GM12891 (cell line): ENCODE results near the gene KCTD4.

Source experiments
- PAX5 ChIP-seq: IDR thresholded peaks from 2 replicates; pipeline ENCODE4 v1.6.1; 2011; ENCODE audit warnings: low read length, moderate library complexity, mild to moderate bottlenecking; ENCODE audit not compliant: insufficient read depth, severe bottlenecking
- POLR2A ChIP-seq: IDR thresholded peaks from 2 replicates; pipeline ENCODE4 v1.6.1; 2011; ENCODE audit warnings: low read depth, low read length, control low read depth
- POLR2AphosphoS5 ChIP-seq: IDR thresholded peaks from 2 replicates; pipeline ENCODE4 v1.6.1; 2011; ENCODE audit warnings: low read depth, low read length, control low read depth
- POU2F2 ChIP-seq: IDR thresholded peaks from 2 replicates; pipeline ENCODE4 v1.6.1; 2011; ENCODE audit warnings: low read depth, mild to moderate bottlenecking, control low read depth, low read length, moderate library complexity
- SPI1 ChIP-seq: IDR thresholded peaks from 2 replicates; pipeline ENCODE4 v1.6.1; 2011; ENCODE audit warnings: low read depth, low read length, control low read depth
- TAF1 ChIP-seq: IDR thresholded peaks from 2 replicates; pipeline ENCODE4 v1.6.1; 2011; ENCODE audit warnings: low read depth, low read length, control low read depth

DNA sequence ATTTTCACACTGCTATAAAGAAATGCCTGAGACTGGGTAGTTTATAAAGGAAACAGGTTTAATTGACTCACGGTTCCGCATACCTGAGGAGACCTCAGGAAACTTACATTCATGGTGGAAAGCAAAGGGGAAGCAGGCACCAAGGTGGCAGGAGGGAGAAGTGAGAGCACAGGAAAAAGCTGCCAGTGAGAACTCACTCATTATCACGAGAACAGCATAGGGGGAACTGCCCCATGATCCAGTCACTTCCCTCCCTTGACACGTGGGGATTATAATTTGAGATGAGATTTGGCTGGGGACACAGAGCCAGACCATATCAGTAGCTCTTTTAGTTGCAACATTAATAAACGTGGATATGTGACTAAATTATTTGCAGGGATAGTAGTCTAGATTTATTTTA is 4.3 kb upstream of the KCTD4 start:
- TF ChIP-seq POLR2AphosphoS5 (no peak), POLR2A (no peak), PAX5 (no peak), TAF1 (no peak), POU2F2 (no peak), SPI1 (peak; percentile 29)
